H1 (cell line): ENCODE measurements around the gene FLT4. TPM values are rescaled to one million over a fixed set of nuclear protein-coding genes. Genes with fewer than 3 reads are reported as not detected.

Source experiments
- ATF3 ChIP-seq: IDR thresholded peaks from 2 replicates; pipeline ENCODE4 v1.6.1; 2011; ENCODE audit warnings: low read depth, mild to moderate bottlenecking, low read length; ENCODE audit not compliant: insufficient read depth
- BRCA1 ChIP-seq: IDR thresholded peaks from 2 replicates; pipeline ENCODE4 v1.6.1; 2012; ENCODE audit warnings: low read depth, low read length, improper control_type of control experiment
- CHD7 ChIP-seq: fragments of 300-600 bp; sonication (generic); IDR thresholded peaks from 2 replicates; pipeline ENCODE4 v1.7.1; 2012; ENCODE audit warnings: low read length, moderate library complexity, mild to moderate bottlenecking, inconsistent platforms; ENCODE audit not compliant: insufficient replicate concordance
- E2F6 ChIP-seq: IDR thresholded peaks from 2 replicates; pipeline ENCODE4 v1.6.1; 2012; ENCODE audit warnings: inconsistent platforms
- FOSL1 ChIP-seq: IDR thresholded peaks from 2 replicates; pipeline ENCODE4 v1.6.1; 2011; ENCODE audit warnings: mild to moderate bottlenecking, low read depth, low read length, moderate library complexity; ENCODE audit not compliant: insufficient read depth
- RAD21 ChIP-seq, 2 experiments: IDR thresholded peaks in 1 of 2; conservative IDR thresholded peaks in 1 of 2; 2 replicates each; pipeline ENCODE4 v1.6.1; 2011; ENCODE audit warnings: low read depth in 2 of 2, low read length in 2 of 2, improper control_type of control experiment in 1 of 2, inconsistent platforms in 1 of 2, mild to moderate bottlenecking in 1 of 2, moderate library complexity in 1 of 2
- SIRT6 ChIP-seq: IDR thresholded peaks from one replicate; pipeline ENCODE4 v1.7.1; 2012; ENCODE audit warnings: low read length, inconsistent platforms
- SP1 ChIP-seq: IDR thresholded peaks from 2 replicates; pipeline ENCODE4 v1.6.1; 2011; ENCODE audit warnings: low read depth, low read length
- SRF ChIP-seq: IDR thresholded peaks from 2 replicates; pipeline ENCODE4 v1.6.1; 2011; ENCODE audit warnings: mild to moderate bottlenecking, low read depth, low read length, moderate library complexity
- polyA plus RNA-seq, 7 experiments: library from polyadenylated mRNA; depleted of rRNA in 3 of 7; stranded (reverse) in 5 of 7; unstranded in 2 of 7; fragments of >200 nt in 5 of 7; fragments of 200-250 nt in 2 of 7; gene quantifications; 1 replicate in 5 of 7; 2 replicates in 1 of 7; 4 replicates in 1 of 7; pipeline versions ENCODE4 v1.2.1 to v1.2.3, GENCODE V29; 2011 to 2013; ENCODE audit warnings: missing spikeins in 2 of 7, mixed read lengths in 2 of 7
- total RNA-seq: library from RNA; stranded (reverse); fragmentation: NEBNext Ultra II Directional; extraction: Animal tissue kit (Norgen Biotek cat#: 25700); gene quantifications from 2 replicates; pipeline ENCODE4 v1.2.1, GENCODE V29; 2021

FLT4 gene
- total and polyA plus RNA-seq, 2 of the 8 experiments (the other 6 are each of a cell fraction or from before 2014, with no cell fraction given): 6.5 to 7.7 TPM

GRCh38 chr5:180618829-180619562 is 30.4 kb downstream of the FLT4 start (continued):
- no peak for TF ChIP-seq CHD7
- TF ChIP-seq RAD21 (IDR thresholded peaks at IDR 0.05 in 1 of 2, conservative IDR thresholded peaks at IDR 0.05 in 1 of 2; ENCODE audit: low read depth in 2 of 2, low read length in 2 of 2): peak; percentile 4 to 21; a peak in 2 of 4 replicates
- no peak; the same call in 1 of the 2 replicates for TF ChIP-seq E2F6
- no peak for TF ChIP-seq SIRT6
- no peak for TF ChIP-seq SRF
- TF ChIP-seq BRCA1: no peak
- no peak for TF ChIP-seq SP1
- TF ChIP-seq ATF3: no peak
- TF ChIP-seq FOSL1: no peak
